Fibroblast of skin of left quadriceps (primary cell): ENCODE measurements around the gene DRAXIN.

Source experiments
- DNase-seq, 2 experiments: peaks; one replicate each; pipeline ENCODE4 v3.0.0-alpha.2; 2013; ENCODE audit warnings: low read depth in 2 of 2

DRAXIN gene

DNA sequence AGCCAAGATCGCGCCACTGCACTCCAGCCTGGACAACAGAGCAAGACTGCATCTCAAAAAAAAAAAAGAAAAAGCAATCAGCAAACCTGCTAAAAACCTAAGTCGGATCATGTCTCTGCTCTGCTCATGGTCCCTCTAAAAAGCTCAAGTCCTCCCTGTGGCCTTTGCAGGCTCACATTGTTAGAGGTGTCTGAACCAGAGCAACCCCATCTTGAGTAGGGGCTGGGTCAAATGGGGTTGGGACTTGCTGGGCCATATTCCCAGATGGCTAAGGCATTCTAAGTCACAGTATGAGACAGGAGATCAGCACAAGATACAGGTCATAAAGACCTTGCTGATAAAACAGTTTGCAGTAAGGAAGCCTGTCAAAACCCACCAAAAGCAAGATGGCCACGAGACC lies 3.0 kb upstream of the DRAXIN start:
- DNase-seq: no peak

DNA sequence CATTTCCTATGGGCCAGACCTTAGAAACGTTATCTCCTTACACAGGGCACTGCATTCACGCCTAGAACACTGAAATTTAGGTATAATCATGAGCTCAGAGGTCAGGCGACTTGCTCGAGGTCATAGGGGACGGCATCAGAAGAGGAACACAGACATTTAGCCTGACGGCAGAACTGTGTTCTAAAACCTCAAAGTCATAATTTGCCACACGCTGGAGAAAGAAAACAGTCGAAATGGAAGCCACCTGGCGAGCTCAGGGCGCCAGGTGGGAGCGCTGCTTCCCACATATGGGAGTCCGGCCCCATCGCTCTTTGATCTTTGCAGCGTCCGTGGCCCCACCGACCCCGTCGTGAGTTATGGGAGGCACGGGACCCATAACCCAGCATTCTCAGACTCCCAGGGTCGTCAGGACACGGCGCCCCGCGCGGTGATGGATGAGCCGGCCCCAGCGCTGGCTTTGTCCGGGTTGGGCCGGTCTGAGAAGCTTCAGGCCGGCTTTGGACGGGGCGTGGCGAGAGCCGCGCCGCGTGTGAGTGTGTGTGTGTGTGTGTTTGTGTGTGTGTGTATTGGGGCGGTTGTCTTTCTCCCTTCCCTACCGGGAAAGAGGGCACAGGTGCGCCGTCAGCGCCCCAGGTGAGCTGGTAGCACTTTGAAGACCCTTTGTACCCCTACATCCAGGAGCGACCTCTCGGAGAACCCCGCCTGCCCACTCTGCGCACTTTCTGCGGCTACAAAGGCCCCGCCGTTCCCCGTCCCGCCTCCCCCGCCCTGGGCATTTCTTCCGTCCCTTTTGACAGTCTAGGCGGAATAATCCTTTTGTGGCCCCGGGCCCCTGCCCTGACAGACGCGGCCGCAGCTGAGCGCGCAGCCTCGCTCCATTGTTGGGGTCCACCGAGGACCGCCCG lies 861 bp upstream of the DRAXIN start:
- no peak for DNase-seq

DNA sequence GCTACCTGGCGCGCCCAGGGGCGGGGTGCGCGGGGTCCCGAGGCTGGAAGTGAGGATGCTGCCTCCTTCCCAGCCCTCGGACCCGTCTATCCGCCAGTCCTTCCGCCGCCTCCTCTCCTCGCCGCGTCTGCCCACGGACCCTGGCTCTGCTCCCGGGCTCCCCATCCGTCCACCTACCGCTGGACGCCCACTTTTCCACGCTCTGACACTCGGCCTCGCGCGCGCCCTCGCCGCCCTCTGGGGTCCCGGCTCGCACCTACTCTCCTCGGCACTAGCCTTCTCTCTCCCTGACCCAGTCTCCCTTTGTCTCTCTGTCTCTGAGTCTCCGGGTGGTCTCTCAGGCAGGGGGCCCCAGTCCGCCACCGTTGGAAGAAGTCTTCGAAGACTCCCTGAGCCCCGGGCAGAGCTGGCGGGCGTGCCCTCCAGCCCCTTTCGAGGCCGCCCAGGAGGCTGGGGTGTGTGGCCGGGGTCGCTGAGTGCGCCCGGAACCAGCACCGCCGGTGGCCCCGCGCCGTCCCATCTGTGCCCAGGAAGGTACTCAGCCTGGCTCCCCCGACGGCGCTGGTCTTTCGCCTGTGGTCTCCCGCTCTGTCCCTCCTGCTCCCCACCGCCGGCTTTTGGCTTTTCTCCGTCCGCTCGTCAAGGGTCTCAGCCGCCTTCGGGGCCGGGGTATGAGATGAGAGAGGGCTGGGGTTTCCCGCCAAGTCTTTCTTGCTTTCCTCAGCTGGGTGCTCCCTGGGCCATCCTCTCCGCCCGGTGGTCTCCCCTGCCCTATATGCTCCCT lies 610 bp downstream of the DRAXIN start:
- no peak for DNase-seq

DNA sequence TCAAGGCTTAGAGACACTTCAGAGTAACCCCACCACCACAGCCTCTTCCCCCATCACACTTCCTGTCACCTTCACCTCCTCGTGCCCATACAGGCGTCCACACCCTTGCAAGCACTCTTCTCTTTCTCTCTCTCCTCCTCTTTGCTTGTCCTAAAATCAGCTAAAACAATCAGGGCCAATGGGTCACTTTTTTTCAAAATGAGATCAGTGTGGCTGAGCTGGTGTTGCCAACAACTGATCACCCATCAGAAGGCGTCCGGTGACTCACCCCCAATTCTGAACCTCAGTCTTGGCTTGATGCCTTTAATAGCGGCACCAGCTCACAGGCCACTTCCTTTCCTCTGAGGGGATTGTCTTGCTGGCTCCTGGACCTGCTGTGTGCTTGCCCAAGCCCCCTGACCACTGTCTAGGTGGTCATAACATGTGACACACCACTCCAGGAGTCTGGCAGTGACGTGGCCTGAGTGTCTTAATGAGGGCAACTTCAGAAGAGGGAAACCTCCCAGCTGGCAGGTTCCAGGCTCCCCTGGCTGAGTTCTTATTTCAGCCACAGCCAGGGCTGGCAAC lies 1.6 kb downstream of the DRAXIN start:
- peak; percentile 21 to 25 for DNase-seq

DNA sequence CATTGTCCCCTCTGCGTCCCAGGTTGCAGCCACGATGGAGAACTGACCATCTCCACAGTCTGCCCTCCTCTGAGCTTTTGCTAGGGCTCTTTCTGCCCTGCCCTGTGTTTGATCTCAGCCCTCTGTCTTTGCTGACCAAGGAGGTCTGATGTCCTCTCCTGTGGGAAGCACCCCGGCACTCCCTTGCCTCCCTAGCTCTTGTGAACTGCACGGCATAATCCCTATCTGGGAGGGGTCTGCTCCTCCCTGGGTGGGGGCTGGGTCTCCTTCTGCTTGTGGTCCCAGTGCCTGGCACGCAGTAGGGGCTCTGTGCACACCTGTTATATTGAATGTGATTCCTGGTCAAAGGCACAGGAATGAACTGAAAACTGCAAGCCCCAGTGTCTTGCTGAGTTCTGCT lies 2.4 kb downstream of the DRAXIN start:
- DNase-seq: no peak

DNA sequence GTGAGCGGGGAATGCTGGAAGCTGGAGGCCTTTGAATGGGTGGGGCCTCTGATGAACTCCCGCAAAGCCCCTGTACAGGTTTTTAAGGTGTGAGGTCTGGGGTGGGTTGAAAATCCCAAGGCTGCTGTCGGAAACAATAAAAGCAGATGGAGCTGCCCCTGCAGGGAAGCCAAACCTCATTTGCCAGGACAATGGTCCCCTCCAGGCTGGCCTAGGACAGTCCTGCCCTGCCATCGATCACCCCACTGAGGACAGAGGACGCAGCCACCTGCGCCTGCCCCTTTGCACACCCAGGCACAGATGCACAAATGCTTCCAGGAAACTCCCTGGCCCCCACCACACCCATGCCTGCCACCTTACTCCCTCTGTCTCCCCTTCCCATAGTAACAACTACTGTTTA lies 4.4 kb downstream of the DRAXIN start:
- no peak for DNase-seq

DNA sequence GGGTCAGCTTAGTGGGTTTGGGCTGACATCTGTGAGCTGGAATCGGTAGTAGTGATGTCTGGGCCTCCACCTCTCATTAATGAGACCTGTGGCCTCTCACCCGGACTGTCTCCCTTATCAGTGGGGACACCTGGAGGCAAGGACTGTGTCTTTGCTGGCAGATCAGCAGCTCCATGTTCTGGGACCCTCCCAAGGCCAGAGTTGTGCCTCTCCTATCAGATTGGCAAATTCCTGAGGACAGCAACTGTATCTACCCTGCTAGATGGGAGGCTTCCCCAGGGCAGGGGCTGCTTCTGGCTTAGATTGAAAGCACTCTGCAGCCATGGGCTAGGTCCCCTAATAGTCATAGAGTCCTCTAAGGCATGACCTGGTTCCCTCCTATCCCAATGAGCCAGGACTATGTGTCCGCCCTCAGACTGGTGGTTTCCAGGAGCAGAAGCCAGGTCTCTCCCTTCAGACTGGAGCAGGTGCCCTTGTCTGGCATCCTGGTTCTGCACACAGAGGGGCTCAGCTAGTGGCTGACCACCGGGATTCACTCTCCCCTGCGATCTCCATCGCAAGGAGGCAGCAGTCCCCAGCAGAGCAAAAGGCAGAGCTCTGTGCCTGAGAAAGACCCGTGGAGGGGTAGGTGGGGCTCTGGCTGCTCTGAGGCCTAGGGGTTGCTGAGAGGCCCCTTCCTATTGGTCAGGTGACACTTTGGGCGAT lies 5.8 kb downstream of the DRAXIN start:
- no peak for DNase-seq

DNA sequence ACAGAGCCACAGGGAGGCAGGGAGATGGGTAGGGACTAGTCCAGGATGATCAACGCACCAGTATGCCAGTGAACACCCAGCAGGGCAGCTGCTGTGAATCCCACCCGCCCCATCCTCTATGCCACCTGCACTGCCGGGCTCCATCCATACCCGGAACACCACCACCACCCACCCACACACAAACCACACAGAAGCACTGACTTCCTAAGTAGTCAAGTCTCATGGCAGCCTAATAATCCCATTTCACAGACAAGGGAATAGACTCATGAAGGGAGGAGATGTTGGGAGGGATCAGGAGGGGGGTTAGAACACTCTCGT lies 6.3 kb downstream of the DRAXIN start:
- no peak for DNase-seq

DNA sequence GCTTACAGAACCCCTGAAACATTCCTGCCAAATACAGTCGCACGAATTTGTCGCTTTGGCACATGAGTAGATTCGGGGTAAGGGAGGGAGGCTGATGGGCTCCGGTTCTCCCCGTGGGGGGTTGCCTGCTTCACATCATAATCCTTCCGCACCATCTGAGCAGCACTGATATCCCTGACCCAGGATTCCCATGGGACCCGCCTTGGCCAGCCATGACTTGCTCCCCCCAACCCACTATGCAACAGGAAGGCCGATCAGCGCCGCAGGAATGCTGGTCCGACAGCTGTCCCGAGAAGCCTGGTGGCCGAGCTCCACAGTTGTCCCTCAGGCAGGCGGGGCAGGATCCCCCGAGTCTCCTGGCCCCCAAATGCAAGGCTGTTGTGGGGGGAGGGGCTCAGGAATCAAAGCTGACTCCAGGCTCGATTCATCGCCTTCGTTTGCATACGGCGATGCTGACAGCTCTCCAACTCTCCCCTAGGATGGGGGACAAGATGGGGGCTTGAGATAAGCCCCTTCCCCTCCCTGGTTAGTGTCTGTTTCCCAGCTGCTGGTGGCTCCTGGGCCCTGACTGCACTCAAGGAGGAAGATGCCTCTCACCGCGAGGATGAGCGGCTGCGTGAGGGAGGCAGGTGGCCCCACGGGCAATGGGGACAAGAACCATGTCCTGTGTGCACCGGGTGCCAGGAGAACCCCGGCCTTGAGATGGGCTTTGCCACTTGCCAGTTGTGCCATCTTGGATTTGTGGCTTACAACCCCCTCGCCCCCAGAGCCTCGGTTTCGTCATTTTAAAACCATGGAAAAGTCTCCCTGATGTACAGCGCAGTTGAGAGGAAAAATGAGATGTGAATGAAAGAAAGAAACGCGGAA lies 9.3 kb downstream of the DRAXIN start:
- DNase-seq: no peak

DNA sequence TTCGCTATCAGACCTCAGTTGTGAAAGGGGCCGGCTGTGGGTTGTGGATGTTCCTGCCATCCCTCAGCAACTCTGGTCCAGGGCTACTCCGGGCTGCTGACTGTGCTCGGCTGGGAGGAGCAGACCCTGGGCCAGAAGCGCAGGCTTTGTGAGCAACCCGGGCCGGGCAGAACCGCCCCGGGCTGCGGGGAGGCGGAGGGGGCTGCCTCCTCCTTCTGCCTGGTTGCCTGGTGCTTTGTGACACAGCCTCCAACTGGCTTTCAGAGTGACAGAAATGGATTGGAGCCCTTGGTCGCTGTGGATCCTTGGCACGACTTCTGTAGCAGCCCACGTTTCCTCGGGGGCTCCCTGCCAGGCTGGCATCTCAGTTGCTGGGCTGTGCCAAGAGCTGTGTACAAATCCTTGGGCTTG lies 10.0 kb downstream of the DRAXIN start:
- no peak for DNase-seq

DNA sequence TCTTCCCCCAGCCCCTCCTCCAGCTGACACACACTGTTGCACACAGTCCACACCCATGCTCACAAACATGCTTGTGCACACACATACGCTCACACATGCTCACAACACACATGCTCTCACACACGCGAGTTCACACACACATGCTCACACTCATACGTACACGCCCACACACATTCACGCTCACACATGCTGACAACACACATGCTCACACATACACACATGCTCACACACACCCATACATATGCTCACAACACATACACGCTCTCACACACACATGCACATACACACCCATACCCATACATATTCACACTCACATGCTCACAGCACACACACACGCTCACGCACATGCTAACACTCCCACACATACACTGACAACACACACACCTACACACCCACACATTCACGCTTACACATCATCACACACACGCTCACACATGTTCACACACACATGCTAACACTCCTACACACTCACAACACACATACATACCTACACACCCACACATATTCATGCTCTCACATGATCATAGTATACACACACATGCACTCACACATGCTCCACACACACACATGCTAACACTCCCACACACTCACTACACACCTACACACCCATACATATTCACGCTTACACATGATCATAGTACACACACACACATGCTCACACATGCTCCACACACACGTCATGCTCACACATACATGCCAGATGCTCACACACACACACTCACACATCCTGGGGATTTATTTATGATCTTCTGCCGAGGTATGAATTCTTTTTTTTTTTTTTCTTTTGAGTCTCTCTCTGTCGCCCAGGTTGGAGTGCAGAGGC lies 10.7 kb downstream of the DRAXIN start:
- no peak for DNase-seq

DNA sequence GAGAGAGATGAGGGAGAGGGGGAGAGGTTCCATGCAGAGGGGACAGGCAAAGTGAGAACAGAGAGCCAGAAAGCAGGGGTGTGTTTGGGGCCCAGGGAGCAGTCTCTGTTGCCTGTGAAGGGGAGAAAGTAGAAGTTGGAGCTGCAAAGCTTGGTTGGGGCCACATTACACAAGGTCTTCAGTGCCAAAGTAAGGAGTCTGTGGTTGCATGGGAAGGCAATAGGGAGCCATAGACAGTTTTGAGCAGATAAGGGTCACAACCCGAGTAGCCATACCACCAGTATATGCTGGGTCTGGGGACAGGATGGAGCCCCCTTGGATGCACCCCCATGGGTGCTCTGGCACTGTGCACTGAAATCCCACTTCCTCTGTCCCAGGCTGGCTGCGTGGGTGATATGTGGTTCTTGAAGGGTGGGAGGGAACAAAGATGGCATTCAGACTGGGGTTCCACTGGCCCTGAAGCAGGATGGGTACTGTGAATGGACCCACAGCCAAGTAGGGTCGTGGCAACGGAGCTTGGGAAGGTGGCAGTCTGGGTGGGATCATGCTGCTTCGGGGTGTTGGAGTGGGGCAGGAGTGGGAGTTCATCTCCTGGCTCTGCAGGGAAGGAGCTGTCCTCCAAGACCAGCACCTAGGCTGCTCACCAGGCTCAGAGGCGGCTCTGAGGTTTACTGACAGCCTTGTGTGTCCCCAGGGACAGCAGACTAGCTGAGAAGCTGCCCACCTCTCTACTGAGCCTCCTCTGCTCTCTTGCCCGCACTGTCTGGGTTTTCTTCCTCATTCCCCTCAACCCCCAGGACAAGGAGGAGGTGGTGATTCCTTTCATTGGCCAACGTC lies 12.1 kb downstream of the DRAXIN start:
- no peak for DNase-seq

DNA sequence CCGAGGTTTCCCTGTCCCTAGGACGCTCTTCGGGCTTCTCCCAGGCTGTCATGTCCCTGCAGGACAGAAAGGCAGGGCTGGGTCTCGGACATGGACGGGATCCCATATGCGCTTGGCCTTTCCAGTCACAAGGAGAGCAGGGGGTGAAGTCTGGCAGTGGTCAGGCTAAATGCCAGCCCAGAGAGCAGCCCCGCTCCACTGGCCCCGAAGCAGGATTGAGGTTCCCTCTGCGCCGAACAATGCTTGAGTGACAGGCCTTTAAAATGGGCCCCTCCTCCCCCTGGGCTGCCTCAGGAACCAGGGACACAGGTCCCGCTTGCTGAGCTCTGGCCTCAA lies 12.7 kb downstream of the DRAXIN start:
- DNase-seq: no peak

DNA sequence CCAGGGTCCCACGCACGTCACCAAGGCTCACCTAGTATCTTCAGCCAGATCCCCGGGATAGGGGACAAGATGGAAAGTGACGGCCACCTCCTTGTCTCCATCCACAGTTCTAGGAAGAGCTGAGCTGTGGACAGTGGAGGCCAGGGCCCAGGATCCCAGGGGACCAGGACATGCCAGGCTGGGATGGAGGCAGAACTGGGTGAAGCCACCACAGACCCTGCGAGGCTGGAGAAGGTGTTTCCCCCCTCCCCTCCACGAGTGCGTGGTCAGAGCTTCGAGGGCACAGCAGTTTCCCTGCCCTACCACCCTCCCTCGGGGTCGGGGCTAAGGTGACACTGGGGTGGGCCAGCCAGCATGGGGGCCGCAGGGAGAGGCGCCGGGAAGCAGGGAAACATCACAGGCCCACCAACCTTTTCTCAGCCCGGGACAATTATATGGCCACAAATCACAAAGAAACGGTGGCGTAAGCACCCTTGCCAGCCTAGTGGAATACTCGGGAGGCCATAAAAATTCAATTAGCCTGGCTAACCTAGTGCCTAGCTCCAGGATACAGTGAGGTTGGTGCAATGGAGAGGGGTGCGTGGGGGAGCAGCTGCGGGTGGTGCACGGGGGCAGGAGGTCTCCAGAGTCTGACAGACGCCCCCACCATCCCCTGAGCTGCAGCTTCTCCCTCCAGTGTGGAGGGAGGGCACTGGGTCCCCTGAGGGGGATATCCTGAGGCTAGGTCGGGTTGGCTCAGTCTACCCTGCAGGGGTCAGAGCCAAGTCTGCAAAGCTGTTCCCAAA lies 13.4 kb downstream of the DRAXIN start:
- no peak for DNase-seq

DNA sequence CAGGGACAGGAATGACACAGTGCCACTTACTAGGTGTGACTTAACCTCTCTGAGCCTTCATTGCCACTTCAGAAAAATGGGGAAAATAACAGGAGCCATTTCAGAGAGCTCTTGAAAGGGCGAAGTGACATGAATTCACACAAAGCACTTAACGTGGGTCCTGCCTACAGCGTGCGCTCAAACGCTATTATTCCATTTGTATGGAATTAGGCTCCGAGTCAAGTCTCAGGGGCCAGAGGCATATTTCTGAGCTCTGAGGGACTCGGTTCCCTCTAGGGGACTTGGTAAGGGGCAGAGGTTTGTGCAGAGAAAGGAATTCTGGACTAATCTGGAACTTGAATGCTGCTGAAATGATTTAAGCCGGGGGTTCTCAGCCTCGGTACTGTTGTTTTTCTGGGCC lies 14.1 kb downstream of the DRAXIN start:
- DNase-seq: no peak

DNA sequence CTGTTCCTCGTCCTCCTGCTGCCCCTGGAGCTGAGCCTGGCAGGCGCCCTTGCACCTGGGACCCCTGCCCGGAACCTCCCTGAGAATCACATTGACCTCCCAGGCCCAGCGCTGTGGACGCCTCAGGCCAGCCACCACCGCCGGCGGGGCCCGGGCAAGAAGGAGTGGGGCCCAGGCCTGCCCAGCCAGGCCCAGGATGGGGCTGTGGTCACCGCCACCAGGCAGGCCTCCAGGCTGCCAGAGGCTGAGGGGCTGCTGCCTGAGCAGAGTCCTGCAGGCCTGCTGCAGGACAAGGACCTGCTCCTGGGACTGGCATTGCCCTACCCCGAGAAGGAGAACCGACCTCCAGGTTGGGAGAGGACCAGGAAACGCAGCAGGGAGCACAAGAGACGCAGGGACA lies 14.8 kb downstream of the DRAXIN start:
- no peak for DNase-seq

DNA sequence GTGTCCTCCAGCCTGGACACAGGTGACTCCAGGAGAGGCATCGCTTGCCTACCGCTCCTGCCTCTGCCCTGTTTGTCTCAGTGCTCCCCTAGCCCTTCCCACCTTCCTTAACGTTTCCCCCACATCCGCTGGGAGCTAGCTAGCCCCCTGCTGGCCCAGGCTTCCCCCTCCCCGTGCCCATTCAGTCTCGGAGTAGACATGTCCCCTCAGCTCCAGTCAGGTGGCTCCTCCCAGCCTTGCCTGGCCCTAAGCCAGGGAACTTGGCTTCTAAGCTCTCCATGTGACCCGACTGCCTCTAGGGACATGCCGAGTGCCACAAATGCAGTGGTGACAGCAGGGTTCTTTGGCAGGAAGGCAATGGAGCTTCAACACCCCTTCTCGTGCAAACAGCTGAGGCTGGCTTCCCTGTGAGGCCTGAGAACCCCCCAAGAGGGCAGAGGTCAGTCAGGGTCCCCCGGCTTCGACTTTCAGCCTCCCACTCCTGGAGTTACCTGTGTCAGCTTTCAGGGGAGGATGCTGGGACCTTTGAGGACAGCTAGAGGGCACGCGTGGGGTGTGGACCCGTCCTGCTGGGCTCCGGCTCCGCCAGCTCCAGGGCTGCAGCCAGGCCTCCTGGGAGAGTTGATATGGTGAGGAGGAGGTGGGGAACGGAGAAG lies 16.2 kb downstream of the DRAXIN start:
- DNase-seq: no peak
